ENCODE data around the gene ADGRE3. TPM values are rescaled to one million over a fixed set of nuclear protein-coding genes. Genes with fewer than 3 reads are reported as not detected.

The ADGRE3 gene
- not detected in 2 replicates for total RNA-seq (ENCODE audit: low replicate concordance)

GRCh38 chr19:14674764-14675163 lies at the start of gene ADGRE3:
ADGRE3 (minus strand) TSS chr19:14674844; CDS start chr19:14674770, 74 bp downstream.

GRCh38 chr19:14689598-14690503 lies 15.2 kb upstream of the ADGRE3 start, which contains the start of gene ZNF333:
ZNF333 (plus strand) TSS chr19:14690048; CDS start chr19:14693492, 3,444 bp downstream.

GRCh38 chr19:14582894-14583340 lies 91.7 kb downstream of the ADGRE3 start, which contains the start of gene CLEC17A:
CLEC17A (plus strand) TSS chr19:14583084; CDS start chr19:14583161, 77 bp downstream.

GRCh38 chr19:14571695-14572490 lies 102.8 kb downstream of the ADGRE3 start, which contains the start of gene NDUFB7:
NDUFB7 (minus strand) TSS chr19:14572066; CDS start chr19:14572000, 66 bp downstream.

Other genes starting within 250 kb of the ADGRE3 start
- 137 and 164 TPM in 2 replicates for gene PKN1, start 241.5 kb downstream of the ADGRE3 start, total RNA-seq (ENCODE audit: low replicate concordance)
- 0.12 and 1.5 TPM in 2 replicates for gene PTGER1, start 199.5 kb downstream of the ADGRE3 start, total RNA-seq (ENCODE audit: low replicate concordance)
- 140 and 157 TPM in 2 replicates for gene GIPC1, start 178.7 kb downstream of the ADGRE3 start, total RNA-seq (ENCODE audit: low replicate concordance)
- 38.9 and 73.2 TPM in 2 replicates for gene DNAJB1, start 156.4 kb downstream of the ADGRE3 start, total RNA-seq (ENCODE audit: low replicate concordance)
- gene TECR, start 145.2 kb downstream of the ADGRE3 start, total RNA-seq (ENCODE audit: low replicate concordance) = 28.1 and 35.0 TPM in 2 replicates
- 224 and 415 TPM in 2 replicates for gene NDUFB7, start 102.8 kb downstream of the ADGRE3 start, total RNA-seq (ENCODE audit: low replicate concordance)
- gene CLEC17A, start 91.8 kb downstream of the ADGRE3 start, total RNA-seq (ENCODE audit: low replicate concordance) = not detected in 2 replicates
- 15.0 and 20.1 TPM in 2 replicates for gene ZNF333, start 15.2 kb upstream of the ADGRE3 start, total RNA-seq (ENCODE audit: low replicate concordance)
- gene ADGRE2, start 103.7 kb upstream of the ADGRE3 start, total RNA-seq (ENCODE audit: low replicate concordance) = under 0.01 and 0.35 TPM in 2 replicates
- gene OR7A5, start 160.3 kb upstream of the ADGRE3 start, total RNA-seq (ENCODE audit: low replicate concordance) = not detected in 2 replicates
- gene OR7C1, start 160.3 kb upstream of the ADGRE3 start, total RNA-seq (ENCODE audit: low replicate concordance) = not detected in 2 replicates
- gene OR7A10, start 174.1 kb upstream of the ADGRE3 start, total RNA-seq (ENCODE audit: low replicate concordance) = not detected in 2 replicates
- gene OR7A17, start 211.3 kb upstream of the ADGRE3 start, total RNA-seq (ENCODE audit: low replicate concordance) = not detected in 2 replicates